ENCODE results near the gene CTDSP2. TPM values are rescaled to one million over a fixed set of nuclear protein-coding genes. Genes with fewer than 3 reads are reported as not detected.

The CTDSP2 gene
- total and polyA plus RNA-seq, 2 donors (not counting 3 experiments of a cell fraction or from before 2014, with no cell fraction given): 142 to 146 TPM

DNA sequence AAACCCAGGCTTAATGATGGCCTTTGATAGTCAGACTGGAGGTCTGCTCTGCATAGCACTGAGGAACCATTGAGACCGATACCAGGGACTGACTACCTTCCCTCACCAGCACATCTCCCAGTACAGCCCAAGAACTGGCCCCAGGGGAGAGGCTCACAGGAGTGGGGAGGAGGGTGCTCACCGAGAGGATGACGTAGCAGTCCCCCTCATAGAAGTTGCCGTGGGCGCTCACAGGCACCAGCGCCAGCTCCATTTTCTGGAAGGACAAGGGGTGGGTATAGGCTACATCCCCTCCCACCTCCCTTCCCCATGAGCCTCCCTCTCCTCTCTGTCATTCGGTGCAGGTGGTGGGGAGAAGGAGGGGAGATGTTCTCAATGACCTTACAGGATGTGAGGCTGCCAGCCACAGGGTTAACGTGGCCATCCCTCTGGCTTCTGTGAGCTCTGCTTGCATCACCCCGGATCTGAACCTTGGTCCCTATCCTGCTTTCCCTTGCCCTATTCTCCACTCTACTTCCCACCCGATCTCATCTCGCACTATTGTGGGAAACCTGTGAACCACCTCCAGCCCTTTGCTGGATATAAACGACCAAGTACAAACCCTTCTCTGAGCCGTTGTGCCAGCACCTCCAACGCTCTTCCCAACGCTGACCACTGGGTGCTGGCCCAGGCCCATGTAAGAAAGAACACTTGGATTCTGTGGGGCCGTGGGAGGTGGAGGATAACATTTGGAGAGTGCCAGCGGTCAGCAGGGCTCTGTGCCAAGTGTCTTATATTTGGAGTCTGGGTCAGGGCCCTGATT, 32.4 kb downstream of the CTDSP2 start:
- no peak overlapping the region for H3K9ac ChIP-seq (replicated peaks; ENCODE audit: extremely low read depth, insufficient read depth, low read length)
- H3K9me3 ChIP-seq (replicated peaks; ENCODE audit: control insufficient read depth, insufficient read depth, low read length): no peaks in the 10 kb centered on the region
- H3K9me1 ChIP-seq (replicated peaks; ENCODE audit: control insufficient read depth, extremely low read depth, insufficient read depth, low read length): no peaks in the 10 kb centered on the region
- H3K79me2 ChIP-seq (ENCODE audit: control insufficient read depth, insufficient read depth, low read length): no peaks in the 10 kb centered on the region
- intact Hi-C loops (cut with micrococcal nuclease) (no loop called here), dilution Hi-C loops (cut with MboI; ENCODE audit: extremely low pct_ligation_motif_present, low sequenced_read_pairs) (no loop called here)
- no peak for DNase-seq (ENCODE audit: low read depth, low spot score)
- no peaks in the 10 kb centered on the region for H3K4me1 ChIP-seq (ENCODE audit: control insufficient read depth, extremely low read depth, insufficient read depth, low read length)
- no peak overlapping the region for H3K4me3 ChIP-seq (replicated peaks in 1 of 3; ENCODE audit: insufficient read depth in 1 of 3, low read depth in 1 of 3, low read length in 3 of 3)
- TF ChIP-seq GATA2 (IDR thresholded peaks at IDR 0.05; ENCODE audit: insufficient read depth, insufficient read length, low read depth, low read length) (no peak), EZH2 (IDR thresholded peaks at IDR 0.05; ENCODE audit: borderline replicate concordance, low read depth, low read length, severe bottlenecking) (no peak), POLR2AphosphoS5 (IDR thresholded peaks at IDR 0.05; ENCODE audit: insufficient read depth, low read depth, low read length) (no peak), MYC (IDR thresholded peaks at IDR 0.05; ENCODE audit: low read depth, low read length) (no peak), POLR2A (IDR thresholded peaks at IDR 0.05; ENCODE audit: low read depth, low read length) (no peak)
- no peak for FAIRE-seq
- H3K36me3 ChIP-seq (ENCODE audit: control insufficient read depth in 2 of 2, extremely low read depth in 1 of 2, insufficient read depth in 2 of 2, low read length in 2 of 2): peaks cover 0 to 6% of the 10 kb centered on the region in 2 experiments
- no TSS peak for BruUV-seq (replicated peaks)
- H4K20me1 ChIP-seq (replicated peaks; ENCODE audit: control insufficient read depth, extremely low read depth, insufficient read depth, low read length): no peaks in the 10 kb centered on the region
- ChIA-PET CTCF (interaction anchor here (1.2 to 6.4 kb wide), 2 partner anchors 12 to 51 kb away, joined by 3 to 47 read pairs; no protein-coding TSS in a partner anchor), POLR2A (no interaction called here)
- no peak overlapping the region for H2AFZ ChIP-seq (ENCODE audit: low read depth, low read length)
- no peak overlapping the region for H3K27ac ChIP-seq (ENCODE audit: insufficient read depth, low read depth, low read length)
- H3K4me2 ChIP-seq (ENCODE audit: insufficient read depth, low read length): no peak overlapping the region
- H3K27me3 ChIP-seq (ENCODE audit: control insufficient read depth in 2 of 2, insufficient read depth in 2 of 2, low read length in 2 of 2): no peaks in the 10 kb centered on the region

DNA sequence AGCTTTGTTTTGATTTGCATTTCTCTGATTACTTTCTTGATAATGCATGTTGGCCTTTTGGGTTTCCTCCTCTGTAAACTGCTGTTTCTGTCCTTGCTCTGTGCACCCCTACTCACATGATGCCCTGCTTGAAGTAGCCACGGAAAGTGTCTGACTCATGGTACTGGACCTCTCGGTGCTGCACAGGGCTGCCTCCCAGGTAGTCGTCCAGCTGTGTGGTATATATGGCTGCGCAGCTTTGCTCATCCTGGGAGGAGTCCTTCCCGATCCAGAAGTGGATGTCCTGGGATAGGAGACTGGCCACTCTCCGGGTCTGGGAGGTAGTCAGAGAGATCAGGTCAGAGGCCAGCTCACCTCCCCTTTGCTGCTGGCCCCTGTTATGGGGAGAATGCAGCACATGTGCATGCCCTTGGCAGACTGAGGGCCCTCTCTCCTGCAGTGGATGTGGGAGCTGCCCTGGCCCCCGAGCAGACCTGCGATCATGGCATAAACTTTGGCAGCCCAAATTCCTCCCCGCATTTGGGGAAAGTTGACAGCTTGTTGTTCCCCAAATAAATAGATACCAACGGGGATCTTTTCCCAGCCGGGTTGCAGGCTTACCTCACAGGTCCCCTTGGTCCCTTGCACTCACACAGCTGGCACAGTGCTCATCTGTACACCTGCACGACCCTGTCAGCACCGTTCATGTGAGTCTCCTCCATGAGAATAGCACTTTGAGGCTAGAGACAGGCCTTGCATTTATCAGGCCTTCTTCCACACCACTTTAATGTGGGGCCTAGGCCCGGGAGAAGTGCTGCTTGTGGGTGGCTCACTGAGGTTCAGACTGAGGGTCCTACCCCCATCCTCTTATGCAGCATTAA, 33.2 kb downstream of the CTDSP2 start:
- intact Hi-C loops (cut with micrococcal nuclease) (no loop called here), dilution Hi-C loops (cut with MboI; ENCODE audit: extremely low pct_ligation_motif_present, low sequenced_read_pairs) (no loop called here)
- Histone ChIP-seq H3K36me3 (ENCODE audit: control insufficient read depth in 2 of 2, extremely low read depth in 1 of 2, insufficient read depth in 2 of 2, low read length in 2 of 2) (peaks cover 0 to 4% of the 10 kb centered on the region in 2 experiments), H3K9me1 (replicated peaks; ENCODE audit: control insufficient read depth, extremely low read depth, insufficient read depth, low read length) (no peaks in the 10 kb centered on the region), H4K20me1 (replicated peaks; ENCODE audit: control insufficient read depth, extremely low read depth, insufficient read depth, low read length) (no peaks in the 10 kb centered on the region), H3K4me1 (ENCODE audit: control insufficient read depth, extremely low read depth, insufficient read depth, low read length) (no peaks in the 10 kb centered on the region), H3K27ac (ENCODE audit: insufficient read depth, low read depth, low read length) (no peak overlapping the region), H2AFZ (ENCODE audit: low read depth, low read length) (no peak overlapping the region), H3K27me3 (ENCODE audit: control insufficient read depth in 2 of 2, insufficient read depth in 2 of 2, low read length in 2 of 2) (no peaks in the 10 kb centered on the region), H3K9ac (replicated peaks; ENCODE audit: extremely low read depth, insufficient read depth, low read length) (no peak overlapping the region), H3K4me2 (ENCODE audit: insufficient read depth, low read length) (no peak overlapping the region), H3K9me3 (replicated peaks; ENCODE audit: control insufficient read depth, insufficient read depth, low read length) (no peaks in the 10 kb centered on the region), H3K4me3 (replicated peaks in 1 of 3; ENCODE audit: insufficient read depth in 1 of 3, low read depth in 1 of 3, low read length in 3 of 3) (no peak overlapping the region), H3K79me2 (ENCODE audit: control insufficient read depth, insufficient read depth, low read length) (no peaks in the 10 kb centered on the region)
- FAIRE-seq: no peak
- DNase-seq (ENCODE audit: low read depth, low spot score): no peak
- POLR2A ChIA-PET: no interaction called here
- no TSS peak for BruUV-seq (replicated peaks)
- CTCF ChIA-PET: interaction anchor here (3.1 to 6.4 kb wide), 2 partner anchors 11 kb away, joined by 20 to 47 read pairs; no protein-coding TSS in a partner anchor
- no peak for TF ChIP-seq FOS (IDR thresholded peaks at IDR 0.05; ENCODE audit: borderline replicate concordance, insufficient read depth, low read length)
- no peak for TF ChIP-seq POLR2A (IDR thresholded peaks at IDR 0.05; ENCODE audit: low read depth, low read length)
- TF ChIP-seq MAX (IDR thresholded peaks at IDR 0.05; ENCODE audit: insufficient read depth, insufficient read length): no peak
- no peak for TF ChIP-seq EZH2 (IDR thresholded peaks at IDR 0.05; ENCODE audit: borderline replicate concordance, low read depth, low read length, severe bottlenecking)
- no peak for TF ChIP-seq MYC (IDR thresholded peaks at IDR 0.05; ENCODE audit: low read depth, low read length)
- no peak for TF ChIP-seq GATA2 (IDR thresholded peaks at IDR 0.05; ENCODE audit: insufficient read depth, insufficient read length, low read depth, low read length)
- no peak for TF ChIP-seq CTCF (IDR thresholded peaks at IDR 0.05; ENCODE audit: extremely low read depth in 1 of 2, insufficient read depth in 1 of 2, low read depth in 1 of 2, low read length in 2 of 2)
- no peak for TF ChIP-seq JUN (IDR thresholded peaks at IDR 0.05; ENCODE audit: borderline replicate concordance, insufficient read depth, insufficient read length, low read depth)
- no peak for TF ChIP-seq POLR2AphosphoS5 (IDR thresholded peaks at IDR 0.05; ENCODE audit: insufficient read depth, low read depth, low read length)
